ENCODE measurements around the gene TTC12. TPM values are rescaled to one million over a fixed set of nuclear protein-coding genes. Genes with fewer than 3 reads are reported as not detected.

Gene TTC12
- total and polyA plus RNA-seq, 12 donors: 3.3 to 18.0 (median 7.8) TPM

GRCh38 chr11:113315811-113316210 lies 1.4 kb downstream of the TTC12 start:
- WGBS, 2 donors: 67 to 79% methylated on average over 6 of the region's 6 CpGs
- H3K4me3 ChIP-seq: no peak overlapping the region

GRCh38 chr11:113316256-113316655 lies 1.9 kb downstream of the TTC12 start:
- WGBS, 2 donors: 83 to 91% methylated on average over 1 of the region's 1 CpG

More at GRCh38 chr11:113315811-113316210, 1.4 kb downstream of the TTC12 start:
- Histone ChIP-seq H3K4me1 (peaks cover 3 to 19% (median 17%) of the 10 kb centered on the region in 9 donors), H3K36me3 (peaks cover 0 to 37% (median 0%) of the 10 kb centered on the region in 9 donors), H3K9me3 (peaks cover 0 to 7% (median 0%) of the 10 kb centered on the region in 11 donors), H3K27ac (peak overlapping the region in 1 of 10 donors; percentile 82), H3K27me3 (no peaks in the 10 kb centered on the region)
- ATAC-seq (no peak), DNase-seq (no peak)
- no peak for TF ChIP-seq CTCF (IDR thresholded peaks at IDR 0.05)
- intact Hi-C loops (cut with DNase I): loop anchor here in 1 of 10 donors (10.0 kb wide), 1 partner anchor 479 kb away; no protein-coding TSS in a partner anchor

GRCh38 chr11:113317339-113317738 lies 3.0 kb downstream of the TTC12 start:
- TF ChIP-seq CTCF (IDR thresholded peaks at IDR 0.05): no peak
- no peak for DNase-seq
- H3K27me3 ChIP-seq: no peaks in the 10 kb centered on the region
- H3K36me3 ChIP-seq: peaks cover 0 to 37% (median 0%) of the 10 kb centered on the region in 9 donors
- H3K4me1 ChIP-seq: peaks cover 3 to 19% (median 17%) of the 10 kb centered on the region in 9 donors
- intact Hi-C loops (cut with DNase I): loop anchor here in 1 of 10 donors (10.0 kb wide), 1 partner anchor 477 kb away; no protein-coding TSS in a partner anchor
- no peak overlapping the region for H3K27ac ChIP-seq
- H3K4me3 ChIP-seq: no peak overlapping the region
- no peak for ATAC-seq
- H3K9me3 ChIP-seq: peaks cover 0 to 7% (median 0%) of the 10 kb centered on the region in 11 donors
- 65 to 91% methylated on average over 2 of the region's 2 CpGs for WGBS, 2 donors

More at GRCh38 chr11:113316256-113316655, 1.9 kb downstream of the TTC12 start:
- peaks cover 0 to 37% (median 0%) of the 10 kb centered on the region in 9 donors for H3K36me3 ChIP-seq
- no peak overlapping the region for H3K4me3 ChIP-seq
- no peak for TF ChIP-seq CTCF (IDR thresholded peaks at IDR 0.05)
- H3K9me3 ChIP-seq: peaks cover 0 to 7% (median 0%) of the 10 kb centered on the region in 11 donors
- no peak overlapping the region for H3K27ac ChIP-seq
- intact Hi-C loops (cut with DNase I): loop anchor here in 1 of 10 donors (10.0 kb wide), 1 partner anchor 479 kb away; no protein-coding TSS in a partner anchor
- H3K27me3 ChIP-seq: no peaks in the 10 kb centered on the region
- ATAC-seq: no peak
- no peak for DNase-seq
- peaks cover 3 to 19% (median 17%) of the 10 kb centered on the region in 9 donors for H3K4me1 ChIP-seq

GRCh38 chr11:113319085-113319484 lies 4.7 kb downstream of the TTC12 start:
- Histone ChIP-seq H3K9me3 (peaks cover 0 to 7% (median 0%) of the 10 kb centered on the region in 11 donors), H3K27ac (no peak overlapping the region), H3K4me3 (no peak overlapping the region), H3K36me3 (peaks cover 0 to 50% (median 9%) of the 10 kb centered on the region in 9 donors), H3K4me1 (peaks cover 3 to 13% (median 10%) of the 10 kb centered on the region in 9 donors), H3K27me3 (no peaks in the 10 kb centered on the region)
- 94 to 96% methylated on average over 4 of the region's 4 CpGs for WGBS, 2 donors
- DNase-seq (no peak), ATAC-seq (no peak)
- TF ChIP-seq CTCF (IDR thresholded peaks at IDR 0.05): no peak
- intact Hi-C loops (cut with DNase I): loop anchor here in 1 of 10 donors (10.0 kb wide), 1 partner anchor 476 kb away; no protein-coding TSS in a partner anchor

Data from heart right ventricle (tissue), 16 donors.